DLD1 (cell line): ENCODE measurements around the gene MRGPRE.
"Not testable (repeated sequence)": the region's sequence is repeated elsewhere in the genome, so short reads cannot be mapped to it uniquely, and the experiment has no call there.

Source experiments
- in situ Hi-C: cut with HindIII; loops from 2 replicates; pipeline ENCODE4 v1.10.0; 2017; ENCODE audit warnings: low sequenced_read_pairs

MRGPRE gene

DNA sequence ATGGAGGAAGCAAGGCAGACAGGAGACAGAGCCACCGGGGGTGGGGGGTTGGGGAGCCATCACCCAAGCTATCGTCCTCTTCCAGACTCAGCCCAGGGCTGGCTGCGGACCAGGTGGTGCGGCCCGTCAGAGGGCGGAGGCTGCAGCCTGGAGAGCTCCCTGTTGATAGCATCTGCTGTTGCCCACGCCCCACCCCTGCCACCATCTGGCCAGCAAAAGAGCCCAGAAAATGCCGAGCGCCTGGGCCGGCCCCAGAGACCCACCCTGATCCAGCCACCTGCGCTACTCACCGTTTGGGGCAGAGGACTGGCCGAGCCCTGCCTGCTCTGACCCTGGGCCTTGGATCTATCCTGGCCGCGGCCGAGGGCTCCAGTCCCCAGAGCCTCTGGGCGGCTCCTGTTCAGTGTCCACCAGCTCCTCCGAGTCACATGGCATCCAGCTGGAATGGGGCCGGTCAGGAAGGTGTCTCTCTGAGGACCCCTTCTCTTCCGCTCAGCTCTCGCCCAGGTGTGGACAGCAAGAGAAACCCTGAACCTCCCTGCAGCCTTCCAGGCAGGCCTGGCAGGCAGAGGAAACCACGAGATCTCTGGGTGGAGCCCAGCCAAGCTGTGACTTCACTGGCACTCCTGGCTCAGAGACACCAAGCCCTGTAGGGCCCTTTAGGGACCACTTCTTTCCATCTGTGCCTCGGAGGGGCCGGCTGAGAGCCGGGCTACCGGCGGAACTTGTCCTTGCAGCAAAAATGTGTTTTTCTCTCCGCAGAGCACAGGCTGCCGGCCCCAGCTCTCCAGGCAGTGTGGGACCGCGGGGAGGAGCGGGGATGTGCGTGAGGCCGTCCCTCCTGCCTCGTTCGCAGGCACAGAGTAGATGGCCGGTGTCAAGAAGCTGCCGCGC, at the start of gene MRGPRE:
TSS of gene MRGPRE (minus strand) at position 567 of the 894 bp plus-strand sequence. CDS start 3,618 bp downstream, outside the sequence.
- in situ Hi-C loops: no loop called here

- in situ Hi-C loops: not testable (repeated sequence)
These were observed 48.9 kb upstream of the MRGPRE start for GRCh38 chr11:3281146-3281545.

GRCh38 chr11:3280662-3281061, 48.4 kb upstream of the MRGPRE start:
- in situ Hi-C loops: not testable (repeated sequence)

- in situ Hi-C loops: not testable (repeated sequence)
These were observed 46.7 kb upstream of the MRGPRE start for GRCh38 chr11:3278922-3279321.

GRCh38 chr11:3273629-3274028, 41.4 kb upstream of the MRGPRE start:
- in situ Hi-C loops: not testable (repeated sequence)

- in situ Hi-C loops: not testable (repeated sequence)
These were observed 30.3 kb upstream of the MRGPRE start for GRCh38 chr11:3262548-3262947.

DNA sequence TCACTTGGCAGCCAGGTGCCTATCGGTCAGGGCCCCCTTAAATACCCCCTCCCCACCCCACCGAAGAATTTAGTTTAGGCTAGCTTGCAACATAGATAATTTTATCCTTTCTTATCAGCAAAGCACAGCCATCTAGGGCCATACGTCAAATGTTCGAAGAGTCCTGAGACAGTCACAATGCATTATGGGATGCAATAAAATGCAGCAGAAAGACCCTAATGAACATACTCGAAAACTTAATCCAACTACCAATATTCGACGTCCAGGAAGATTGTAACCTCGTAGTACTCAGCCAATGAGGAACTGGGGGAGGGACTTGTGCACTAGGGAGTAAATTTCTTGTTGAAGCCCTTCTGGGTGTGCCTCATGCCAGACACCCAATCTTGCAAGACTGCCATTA, 29.6 kb upstream of the MRGPRE start:
- in situ Hi-C loops: not testable (repeated sequence)

DNA sequence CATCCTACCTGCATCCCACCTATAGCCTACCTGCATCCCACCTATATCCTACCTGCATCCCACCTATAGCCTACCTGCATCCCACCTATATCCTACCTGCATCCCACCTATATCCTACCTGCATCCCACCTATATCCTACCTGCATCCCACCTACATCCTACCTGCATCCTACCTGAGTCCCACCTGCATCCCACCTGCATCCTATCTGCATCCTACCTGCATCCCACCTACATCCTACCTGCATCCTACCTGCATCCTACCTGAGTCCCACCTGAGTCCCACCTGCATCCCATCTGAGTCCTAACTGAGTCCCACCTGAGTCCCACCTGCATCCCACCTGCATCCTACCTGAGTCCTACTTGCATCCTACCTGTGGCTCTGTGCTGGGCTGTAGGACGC, 25.3 kb upstream of the MRGPRE start:
- in situ Hi-C loops: not testable (repeated sequence)

GRCh38 chr11:3255241-3255640, 23.0 kb upstream of the MRGPRE start:
- in situ Hi-C loops: not testable (repeated sequence)

- in situ Hi-C loops: not testable (repeated sequence)
These were observed 22.6 kb upstream of the MRGPRE start for GRCh38 chr11:3254773-3255172.

DNA sequence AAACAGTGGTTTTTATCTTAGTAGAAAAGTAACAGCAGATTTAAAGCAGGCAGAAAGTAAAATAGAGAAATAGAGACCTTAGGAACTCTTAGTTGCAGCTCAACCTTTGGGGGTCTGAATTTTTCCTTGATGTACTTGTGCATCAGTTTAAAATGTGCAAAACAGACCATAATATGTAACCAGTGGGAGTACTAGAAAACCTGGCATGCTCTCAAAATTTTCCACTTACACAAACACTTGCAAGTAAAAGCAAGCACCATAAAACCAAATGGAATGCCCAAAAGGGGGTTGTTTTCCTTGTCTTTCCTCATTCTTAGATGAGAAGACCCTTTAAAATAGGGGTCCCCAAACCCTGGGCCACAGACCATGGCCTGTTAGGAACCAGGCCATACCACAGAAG, 12.9 kb upstream of the MRGPRE start:
- in situ Hi-C loops: no loop called here

- in situ Hi-C loops: no loop called here
These were observed 11.7 kb upstream of the MRGPRE start for GRCh38 chr11:3243880-3244279.

- in situ Hi-C loops: no loop called here
These were observed 4.9 kb upstream of the MRGPRE start for GRCh38 chr11:3237119-3237518.

GRCh38 chr11:3234846-3235245, 2.6 kb upstream of the MRGPRE start:
- in situ Hi-C loops: no loop called here

DNA sequence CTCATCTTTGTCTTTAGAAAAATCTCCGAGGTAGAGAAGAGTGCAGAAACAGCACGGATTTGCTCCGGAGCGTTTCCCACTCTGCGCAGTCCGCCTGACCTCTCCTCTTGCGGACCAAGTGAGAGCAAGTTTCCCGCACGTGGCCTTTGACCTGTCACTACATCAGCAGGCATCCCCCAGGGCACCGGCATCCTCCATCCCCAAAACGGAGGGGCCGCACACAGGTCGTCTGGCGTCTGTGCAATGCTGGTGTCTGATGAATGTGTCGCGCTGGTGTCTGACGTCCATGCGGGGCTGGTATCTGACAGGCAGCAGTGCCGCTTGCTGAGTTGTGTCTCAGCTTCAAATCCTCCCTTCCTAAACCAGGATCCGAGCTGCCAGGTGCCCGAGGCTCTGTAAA, 739 bp upstream of the MRGPRE start:
- in situ Hi-C loops: no loop called here

DNA sequence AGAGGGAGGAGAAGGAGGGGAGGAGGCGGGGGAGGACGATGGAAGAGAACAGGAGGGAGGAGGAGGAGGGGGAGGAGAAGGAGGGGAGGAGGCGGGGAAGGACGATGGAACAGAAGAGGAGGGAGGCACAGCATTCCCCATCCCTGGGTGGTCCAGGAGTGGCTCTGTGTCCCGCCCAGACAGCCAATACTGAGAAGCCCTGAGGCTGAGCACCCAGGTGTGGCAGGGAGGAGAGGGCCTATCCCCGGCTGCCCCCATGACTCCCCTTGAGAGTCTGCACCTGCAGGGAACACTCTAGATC, 717 bp downstream of the MRGPRE start:
- in situ Hi-C loops: no loop called here

DNA sequence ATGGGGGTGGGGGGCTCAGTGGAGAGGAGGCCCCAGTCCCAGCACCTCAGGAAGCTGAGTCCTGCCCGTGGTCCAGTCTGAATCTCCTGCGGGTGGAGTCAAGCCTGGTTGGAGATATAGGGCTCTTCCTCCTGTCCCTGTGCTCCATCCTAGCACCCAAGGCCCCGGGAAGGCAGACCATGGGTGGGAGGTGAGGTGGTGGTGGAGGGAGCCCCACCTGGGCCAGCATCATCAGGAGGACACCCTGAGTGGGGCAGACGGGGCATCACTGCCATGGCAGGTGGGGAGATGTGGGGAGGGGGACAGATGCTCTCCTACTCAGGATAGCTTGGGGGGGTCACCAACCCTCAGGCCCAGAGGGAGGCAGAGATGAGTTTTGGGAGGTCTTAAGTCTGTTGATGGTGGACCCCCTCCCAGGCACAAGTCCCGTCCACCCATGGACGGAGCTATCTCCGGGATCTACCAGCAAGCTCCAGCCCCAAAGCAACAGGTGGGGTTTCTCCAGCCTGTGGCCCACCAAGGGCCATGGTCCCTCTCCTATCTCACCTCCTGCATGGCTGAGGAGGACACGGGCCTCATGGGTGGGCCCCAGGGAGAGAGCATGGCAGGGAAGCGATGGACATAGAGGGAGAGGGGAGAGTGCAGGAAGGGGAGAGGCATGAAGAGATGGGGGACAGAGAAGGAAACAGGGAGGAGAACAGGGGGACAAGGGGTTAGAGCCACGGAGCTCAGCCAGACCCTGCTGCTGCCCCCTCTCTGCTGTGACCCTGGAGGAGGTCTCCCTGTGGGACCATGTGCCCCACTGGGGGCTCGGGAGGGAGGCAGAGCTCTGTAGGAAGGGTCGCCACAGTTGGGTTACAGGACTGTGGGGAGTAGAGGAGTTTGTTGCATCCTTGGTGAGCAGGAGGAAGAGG, 1.3 kb downstream of the MRGPRE start:
- in situ Hi-C loops: no loop called here

DNA sequence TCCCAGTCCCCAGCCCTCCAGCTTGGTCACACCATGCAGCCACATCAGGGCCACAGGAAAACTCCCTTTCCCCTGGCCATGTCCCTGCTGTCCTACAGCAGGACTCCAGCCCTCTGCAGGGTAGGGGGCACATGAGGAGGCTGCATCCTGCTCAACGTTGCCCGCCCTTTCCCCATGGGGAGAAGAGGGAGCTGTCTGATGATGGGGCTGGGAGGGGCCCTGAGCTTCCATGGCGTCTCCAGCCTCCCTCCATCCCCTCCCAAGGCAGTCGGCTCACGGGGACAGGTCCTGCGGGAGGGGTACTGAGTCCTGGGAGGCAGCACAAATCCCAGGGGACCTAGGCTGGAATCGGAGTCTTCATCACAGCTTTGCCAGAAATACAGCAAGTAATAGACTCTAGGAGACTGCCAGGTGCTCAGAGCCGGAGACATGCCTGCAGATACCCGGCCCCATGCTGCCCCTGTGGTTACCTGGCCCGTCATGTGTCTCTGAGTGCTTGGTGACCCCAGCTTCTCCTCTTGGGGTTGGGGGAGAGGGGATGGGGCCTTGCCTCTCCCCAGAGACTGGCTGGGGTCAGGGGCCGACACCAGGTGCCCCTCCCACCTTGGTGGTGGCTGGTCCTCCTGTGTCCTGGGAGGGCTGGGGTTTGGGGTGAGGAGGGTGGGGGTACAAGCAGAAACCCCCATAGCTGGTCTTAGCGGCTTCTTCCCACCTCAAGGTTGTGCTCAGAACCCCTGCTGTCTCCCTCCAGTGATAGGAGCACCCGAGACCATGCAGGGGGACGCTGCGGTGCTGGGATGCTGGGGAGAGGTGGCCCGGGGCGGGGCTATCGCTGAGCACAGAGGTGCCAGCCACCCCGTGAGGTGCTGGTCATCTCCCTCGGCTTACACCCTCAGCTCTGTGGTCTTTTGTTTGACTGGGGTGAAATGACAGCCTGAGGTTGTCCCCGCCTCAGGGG, 2.3 kb downstream of the MRGPRE start:
- in situ Hi-C loops: no loop called here

GRCh38 chr11:3228445-3228829, 3.8 kb downstream of the MRGPRE start:
- in situ Hi-C loops: no loop called here

GRCh38 chr11:3227568-3228444, 4.4 kb downstream of the MRGPRE start:
- in situ Hi-C loops: no loop called here
